Activated naive CD4-positive, alpha-beta T cell treated with anti-CD3 and anti-CD28 coated beads for 36 hours (primary cell): ENCODE measurements around the gene ZNF639. TPM values are rescaled to one million over a fixed set of nuclear protein-coding genes. Genes with fewer than 3 reads are reported as not detected.
"Not testable (repeated sequence)": the region's sequence is repeated elsewhere in the genome, so short reads cannot be mapped to it uniquely, and the experiment has no call there.

Experiments used
- CTCF ChIA-PET: fragments of 350-600 bp; sonication (Branson Sonifier 250); formaldehyde crosslinking; loops from one replicate; lab custom pipeline; 2021; ENCODE audit warnings: antibody characterized with exemption; lab: Charles Lee
- DNase-seq: peaks from one replicate; pipeline ENCODE4 v3.0.0-alpha.2; 2020
- H3K27ac Mint-ChIP-seq: one replicate; pipeline ENCODE4 v1.8.0; 2021; ENCODE audit warnings: mild to moderate bottlenecking, mixed read lengths
- H3K27me3 Mint-ChIP-seq: one replicate; pipeline ENCODE4 v1.8.0; 2021; ENCODE audit warnings: low read depth, mixed read lengths
- H3K36me3 Mint-ChIP-seq: one replicate; pipeline ENCODE4 v1.8.0; 2021; ENCODE audit warnings: low read depth, mixed read lengths
- H3K4me1 Mint-ChIP-seq: one replicate; pipeline ENCODE4 v1.8.0; 2021; ENCODE audit warnings: low read depth, mixed read lengths
- H3K4me3 Mint-ChIP-seq: one replicate; pipeline ENCODE4 v1.8.0; 2021; ENCODE audit warnings: mild to moderate bottlenecking, moderate library complexity, mixed read lengths
- H3K9me3 Mint-ChIP-seq: one replicate; pipeline ENCODE4 v1.8.0; 2021; ENCODE audit warnings: mixed read lengths
- intact Hi-C: fragments of 100-400 bp; cut with micrococcal nuclease; formaldehyde crosslinking; loops from one replicate; pipeline ENCODE4 v1.15.1; 2023
- total RNA-seq, 2 experiments: library from RNA; stranded (reverse); gene quantifications; one replicate each; pipeline ENCODE4 v1.2.3, GENCODE V29; 2021

The ZNF639 gene, protein sequence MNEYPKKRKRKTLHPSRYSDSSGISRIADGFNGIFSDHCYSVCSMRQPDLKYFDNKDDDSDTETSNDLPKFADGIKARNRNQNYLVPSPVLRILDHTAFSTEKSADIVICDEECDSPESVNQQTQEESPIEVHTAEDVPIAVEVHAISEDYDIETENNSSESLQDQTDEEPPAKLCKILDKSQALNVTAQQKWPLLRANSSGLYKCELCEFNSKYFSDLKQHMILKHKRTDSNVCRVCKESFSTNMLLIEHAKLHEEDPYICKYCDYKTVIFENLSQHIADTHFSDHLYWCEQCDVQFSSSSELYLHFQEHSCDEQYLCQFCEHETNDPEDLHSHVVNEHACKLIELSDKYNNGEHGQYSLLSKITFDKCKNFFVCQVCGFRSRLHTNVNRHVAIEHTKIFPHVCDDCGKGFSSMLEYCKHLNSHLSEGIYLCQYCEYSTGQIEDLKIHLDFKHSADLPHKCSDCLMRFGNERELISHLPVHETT
- 10 to 100 TPM; 23.3 to 26.0 TPM for total RNA-seq

DNA sequence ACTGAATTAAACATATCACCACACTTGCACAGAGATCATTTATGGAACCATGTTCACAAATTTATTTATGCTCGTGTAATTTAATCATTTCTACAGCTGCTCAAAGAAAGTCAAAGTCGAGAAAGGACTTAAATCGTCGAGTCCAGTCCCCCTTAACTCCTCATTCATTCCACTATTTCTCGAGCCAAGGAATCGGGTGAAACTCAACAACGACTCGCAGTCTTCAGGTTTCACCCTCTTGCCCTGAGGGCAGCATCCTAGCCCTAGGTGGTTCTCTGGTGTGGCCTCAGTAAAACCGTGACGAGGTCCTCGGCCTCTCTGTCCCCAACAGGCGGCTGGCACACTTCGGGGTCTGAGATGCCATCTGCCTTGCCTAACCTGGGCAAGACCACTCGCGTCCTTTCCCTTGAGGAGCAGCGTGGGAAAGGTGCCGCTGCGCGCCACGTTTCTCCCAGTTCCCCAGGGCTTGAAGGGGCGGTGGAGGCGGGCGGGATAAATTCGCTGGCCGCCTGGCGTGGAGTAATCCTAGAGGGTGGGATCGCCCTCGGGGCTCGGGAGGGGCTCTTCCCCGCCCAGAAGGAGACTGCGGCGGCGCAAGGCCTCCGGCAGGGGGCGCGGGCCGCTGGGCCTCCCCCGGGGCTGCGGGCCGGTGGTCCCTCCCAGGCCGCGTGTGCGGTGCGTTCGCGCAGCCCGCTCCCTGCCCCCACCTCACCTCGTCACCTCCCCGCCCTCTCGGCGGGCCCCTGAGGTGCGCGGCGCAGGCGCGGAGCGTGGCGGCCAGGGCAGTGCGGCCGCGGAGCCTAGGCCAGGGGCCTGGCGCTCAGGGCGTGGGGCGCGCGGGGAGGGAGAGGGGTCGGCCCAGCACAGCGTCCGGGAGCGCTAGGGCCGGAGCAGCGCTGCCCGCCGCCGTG is at the start of gene ZNF639:
TSS of gene ZNF639 (plus strand) at position 746 of the 911 bp plus-strand sequence. CDS start 5,263 bp downstream, outside the sequence.
- Mint-ChIP-seq H3K4me3 (peak within 1 kb of the TSS; percentile 89), H3K9me3 (no peaks in the 10 kb centered on the region), H3K27me3 (no peaks in the 10 kb centered on the region), H3K36me3 (peaks cover 16% of the 10 kb centered on the region), H3K27ac (peak within 1 kb of the TSS; percentile 93), H3K4me1 (peaks cover 26% of the 10 kb centered on the region)
- peak; percentile 78 for DNase-seq
- intact Hi-C loops, result loop anchor here (1.0 to 10.0 kb wide), 7 partner anchors 25 to 1592 kb away; partner anchors contain the start of genes FXR1, GNB4, MFN1 and MRPL47
- CTCF ChIA-PET, result interaction anchor here (0.9 to 2.3 kb wide), 12 partner anchors 12 to 319 kb away, joined by 3 to 14 read pairs (median 4); partner anchors contain the start of genes MRPL47, NDUFB5 and PIK3CA

DNA sequence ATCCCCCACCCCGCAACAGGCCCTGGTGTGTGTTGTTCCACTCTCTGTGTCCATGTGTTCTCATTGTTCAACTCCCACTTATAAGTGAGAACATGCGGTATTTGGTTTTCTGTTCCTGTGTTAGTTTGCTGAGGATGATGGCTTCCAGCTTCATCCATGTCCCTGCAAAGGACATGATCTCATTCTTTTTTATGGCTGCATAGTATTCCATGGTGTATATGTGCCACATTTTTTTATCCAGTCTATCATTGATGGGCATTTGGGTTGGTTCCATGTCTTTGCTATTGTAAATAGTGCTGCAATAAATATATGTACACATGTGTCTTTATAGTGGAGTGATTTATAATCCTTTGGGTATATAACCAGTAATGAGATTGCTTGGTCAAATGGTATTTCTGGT is 48.4 kb upstream of the ZNF639 start:
- H3K27ac Mint-ChIP-seq, DNase-seq, H3K9me3 Mint-ChIP-seq, intact Hi-C loops, H3K36me3 Mint-ChIP-seq, H3K4me1 Mint-ChIP-seq, H3K27me3 Mint-ChIP-seq, H3K4me3 Mint-ChIP-seq: not testable (repeated sequence)
- CTCF ChIA-PET, result interaction anchor here (0.6 to 1.1 kb wide), 2 partner anchors 27 to 127 kb away, joined by 3 to 5 read pairs; no protein-coding TSS in a partner anchor

DNA sequence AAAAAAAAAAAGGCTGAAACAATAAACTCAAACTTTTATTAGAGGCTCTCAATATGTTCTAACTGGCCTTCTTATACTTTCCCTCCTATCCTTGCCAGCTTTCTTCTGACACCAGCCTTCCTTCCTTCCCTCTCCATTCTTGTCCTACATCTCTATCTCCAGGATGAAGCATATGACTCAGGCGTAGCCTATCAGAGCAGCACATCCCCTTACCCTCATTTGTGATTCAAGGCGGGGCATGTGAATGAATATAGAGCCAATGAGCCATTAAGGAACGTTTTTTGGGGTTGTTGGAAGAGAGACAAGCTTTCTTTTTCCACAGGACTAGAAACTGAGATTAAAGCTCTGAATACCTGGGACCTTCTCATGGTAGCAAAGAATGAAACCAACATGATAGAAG is 46.8 kb upstream of the ZNF639 start:
- CTCF ChIA-PET, result interaction anchor here (1.1 kb wide), 1 partner anchor 171 kb away, joined by 3 read pairs; no protein-coding TSS in a partner anchor
- intact Hi-C loops, result no loop called here
- Mint-ChIP-seq H3K4me1 (no peaks in the 10 kb centered on the region), H3K9me3 (no peaks in the 10 kb centered on the region), H3K27ac (no peak overlapping the region), H3K4me3 (no peak overlapping the region), H3K36me3 (no peaks in the 10 kb centered on the region), H3K27me3 (peaks cover 8% of the 10 kb centered on the region)
- no peak for DNase-seq

DNA sequence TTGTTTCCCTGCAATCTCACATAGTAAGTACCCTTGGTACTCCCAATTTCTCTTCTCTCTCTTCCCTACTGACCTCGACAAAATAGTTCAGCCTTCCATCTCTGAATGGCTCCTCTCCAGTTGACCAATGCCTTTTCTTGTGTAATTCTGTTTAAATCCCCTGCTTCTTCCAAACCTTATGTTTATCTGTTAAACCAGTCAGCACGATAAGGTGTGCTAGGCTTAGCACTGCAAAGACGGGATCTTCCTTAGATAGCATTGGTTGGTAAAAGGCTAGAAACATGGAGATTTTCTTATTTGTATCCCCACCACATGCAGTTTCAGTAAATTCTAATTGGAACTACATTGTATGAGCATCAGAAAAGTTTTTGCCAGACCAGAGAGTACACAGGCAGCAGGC is 46.1 kb upstream of the ZNF639 start:
- no peak overlapping the region for H3K27ac Mint-ChIP-seq
- H3K27me3 Mint-ChIP-seq, result peaks cover 8% of the 10 kb centered on the region
- intact Hi-C loops, result no loop called here
- DNase-seq, result no peak
- no peaks in the 10 kb centered on the region for H3K9me3 Mint-ChIP-seq
- CTCF ChIA-PET, result interaction anchor here (1.1 kb wide), 1 partner anchor 172 kb away, joined by 3 read pairs; no protein-coding TSS in a partner anchor
- H3K36me3 Mint-ChIP-seq, result no peaks in the 10 kb centered on the region
- no peak overlapping the region for H3K4me3 Mint-ChIP-seq
- no peaks in the 10 kb centered on the region for H3K4me1 Mint-ChIP-seq

DNA sequence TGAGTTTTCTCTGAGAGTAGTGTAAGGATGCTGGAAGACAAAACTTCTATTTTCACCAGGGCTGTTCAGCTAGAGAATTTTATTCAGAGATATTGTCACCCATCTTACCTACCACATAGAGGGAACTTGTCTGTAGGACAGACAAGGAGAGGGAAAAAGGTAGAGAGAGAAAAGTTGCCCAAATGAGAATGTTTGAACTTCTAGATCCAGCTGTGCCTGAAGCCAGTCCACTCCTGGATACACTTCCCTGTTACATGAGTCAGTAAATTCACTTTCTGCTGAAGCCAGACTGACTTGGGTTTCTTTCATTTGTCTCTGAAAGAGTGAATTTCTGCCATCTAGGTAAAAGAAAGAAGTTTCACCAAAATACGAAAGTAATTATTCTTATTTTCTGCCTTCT is 44.7 kb upstream of the ZNF639 start:
- H3K9me3 Mint-ChIP-seq, result no peaks in the 10 kb centered on the region
- no peaks in the 10 kb centered on the region for H3K4me1 Mint-ChIP-seq
- CTCF ChIA-PET, result no interaction called here
- H3K27me3 Mint-ChIP-seq, result peaks cover 12% of the 10 kb centered on the region
- intact Hi-C loops, result no loop called here
- H3K27ac Mint-ChIP-seq, result no peak overlapping the region
- no peak for DNase-seq
- no peaks in the 10 kb centered on the region for H3K36me3 Mint-ChIP-seq
- H3K4me3 Mint-ChIP-seq, result no peak overlapping the region

DNA sequence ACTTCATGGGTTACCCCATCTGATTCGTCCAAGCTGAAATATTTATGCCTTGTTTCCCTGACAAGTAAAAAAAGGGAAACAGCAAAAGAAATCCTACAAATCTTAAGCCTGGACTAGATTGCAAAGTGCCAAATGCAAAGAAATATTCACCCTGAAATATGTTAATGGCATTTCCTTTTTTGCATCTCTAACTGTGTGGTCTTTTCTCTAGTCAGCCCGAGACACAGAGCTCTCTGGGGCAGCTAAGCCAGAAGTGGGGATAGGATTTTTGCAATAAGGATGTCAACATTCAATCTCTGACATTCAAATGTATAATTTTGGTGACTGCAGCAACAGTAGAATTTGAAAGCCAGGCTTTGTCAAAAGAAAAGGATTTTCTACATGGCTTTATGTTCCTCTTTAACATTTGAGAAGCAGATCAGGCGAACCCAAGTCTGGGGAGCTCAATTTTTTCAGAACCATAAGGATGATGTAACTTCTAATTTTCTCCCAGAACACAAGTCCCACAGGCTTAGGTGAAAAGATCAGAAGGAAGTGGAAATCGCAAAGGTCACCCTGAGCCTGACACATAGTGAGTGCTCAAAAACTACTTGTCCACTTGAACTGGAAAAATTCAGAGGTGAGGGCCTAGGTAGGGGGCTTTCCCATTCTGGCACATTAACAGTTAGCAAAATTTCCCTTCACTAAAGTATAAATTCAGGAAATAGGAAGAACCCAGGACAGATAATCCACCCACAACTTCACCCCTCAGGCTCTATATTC is 43.7 kb upstream of the ZNF639 start:
- Mint-ChIP-seq H3K9me3 (no peaks in the 10 kb centered on the region), H3K27ac (no peak overlapping the region), H3K27me3 (peaks cover 12% of the 10 kb centered on the region), H3K4me1 (no peaks in the 10 kb centered on the region), H3K4me3 (no peak overlapping the region), H3K36me3 (no peaks in the 10 kb centered on the region)
- no peak for DNase-seq
- CTCF ChIA-PET, result interaction anchor here (0.5 kb wide), 1 partner anchor 137 kb away, joined by 3 read pairs; no protein-coding TSS in a partner anchor
- intact Hi-C loops, result no loop called here

DNA sequence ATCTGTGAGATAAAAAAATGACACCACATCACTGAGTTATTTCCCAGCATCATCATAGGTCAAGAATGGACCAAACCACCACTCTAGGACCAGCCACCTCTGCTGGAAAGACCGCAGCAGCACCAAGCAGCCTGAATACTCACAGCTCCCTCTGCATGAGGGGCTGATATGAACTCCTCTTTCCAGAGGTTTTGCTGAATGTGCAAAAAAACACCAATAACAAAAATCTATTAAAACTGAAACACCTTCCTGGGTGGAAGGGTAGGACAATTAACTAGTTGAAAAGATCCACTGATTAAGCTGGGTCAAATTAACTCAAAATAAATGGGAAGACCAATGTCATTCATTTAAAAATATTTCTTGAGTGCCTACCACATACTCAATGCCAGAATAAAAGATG is 43.0 kb upstream of the ZNF639 start:
- H3K4me3 Mint-ChIP-seq, result no peak overlapping the region
- CTCF ChIA-PET, result interaction anchor here (0.5 kb wide), 1 partner anchor 137 kb away, joined by 3 read pairs; no protein-coding TSS in a partner anchor
- H3K27ac Mint-ChIP-seq, result no peak overlapping the region
- H3K9me3 Mint-ChIP-seq, result no peaks in the 10 kb centered on the region
- no peaks in the 10 kb centered on the region for H3K36me3 Mint-ChIP-seq
- intact Hi-C loops, result no loop called here
- H3K4me1 Mint-ChIP-seq, result no peaks in the 10 kb centered on the region
- DNase-seq, result no peak
- peaks cover 12% of the 10 kb centered on the region for H3K27me3 Mint-ChIP-seq

DNA sequence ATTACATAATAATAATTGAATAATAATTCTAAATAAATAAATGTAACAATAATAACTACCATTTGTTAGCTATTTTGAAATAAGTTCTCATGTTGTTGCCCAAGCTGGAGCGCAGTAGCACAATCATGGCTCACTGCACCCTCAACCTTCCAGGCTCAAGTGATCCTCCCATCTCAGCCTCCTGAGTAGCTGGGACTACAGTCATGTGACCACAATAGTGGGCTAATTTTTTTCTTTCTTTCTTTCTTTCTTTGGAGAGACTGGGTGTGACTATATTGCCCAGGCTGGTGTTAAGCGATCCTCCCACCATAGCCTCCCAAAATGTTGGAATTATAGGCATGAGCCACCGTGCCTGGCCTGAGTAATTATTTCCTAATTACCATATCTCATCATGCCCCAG is 41.0 kb upstream of the ZNF639 start:
- Mint-ChIP-seq H3K4me3 (no peak overlapping the region), H3K36me3 (no peaks in the 10 kb centered on the region), H3K27me3 (peaks cover 12% of the 10 kb centered on the region), H3K27ac (no peak overlapping the region), H3K9me3 (no peaks in the 10 kb centered on the region), H3K4me1 (no peaks in the 10 kb centered on the region)
- CTCF ChIA-PET, result no interaction called here
- intact Hi-C loops, result no loop called here
- no peak for DNase-seq

DNA sequence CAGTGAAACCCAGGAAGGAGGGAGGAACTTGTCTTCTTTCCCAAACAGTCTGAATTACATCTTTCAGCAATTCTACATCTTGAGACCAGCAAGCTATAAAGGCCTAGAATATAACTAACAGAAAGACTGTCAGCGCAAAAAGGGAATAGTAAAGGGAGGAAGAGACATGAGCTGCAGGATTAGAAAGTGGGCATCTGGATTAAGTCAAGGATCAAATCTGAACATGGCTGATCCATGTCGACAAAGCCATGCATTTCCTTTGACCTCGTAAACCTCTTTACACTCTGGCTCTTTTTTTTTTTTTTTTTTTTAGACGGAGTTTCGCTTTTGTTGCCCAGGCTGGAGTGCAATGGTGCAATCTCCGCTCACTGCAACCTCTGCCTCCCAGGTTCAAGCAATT is 36.5 kb upstream of the ZNF639 start:
- H3K36me3 Mint-ChIP-seq, result no peaks in the 10 kb centered on the region
- H3K4me3 Mint-ChIP-seq, result no peak overlapping the region
- no peak for DNase-seq
- H3K4me1 Mint-ChIP-seq, result no peaks in the 10 kb centered on the region
- H3K27me3 Mint-ChIP-seq, result peaks cover 4% of the 10 kb centered on the region
- intact Hi-C loops, result no loop called here
- no peak overlapping the region for H3K27ac Mint-ChIP-seq
- H3K9me3 Mint-ChIP-seq, result no peaks in the 10 kb centered on the region
- CTCF ChIA-PET, result no interaction called here

DNA sequence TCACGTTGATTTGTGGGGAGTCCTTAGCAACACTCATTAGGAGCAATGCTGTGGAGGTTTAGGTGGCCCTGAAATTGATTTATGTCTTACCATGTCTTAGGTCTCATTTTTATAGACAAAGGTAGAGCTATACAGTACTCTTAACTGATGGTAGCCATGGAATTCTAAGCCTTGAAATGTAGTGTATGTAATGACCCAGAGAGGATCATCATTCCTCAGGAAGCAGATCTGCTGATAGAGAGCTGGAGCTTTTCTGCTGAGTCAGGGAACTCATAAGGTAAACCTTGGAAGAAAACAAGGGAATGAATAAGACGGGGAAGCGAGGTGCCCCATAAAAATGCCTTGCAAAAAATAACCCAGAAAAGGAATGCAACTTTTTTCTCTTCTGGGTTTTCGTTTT is 34.0 kb upstream of the ZNF639 start:
- H3K27ac Mint-ChIP-seq, result no peak overlapping the region
- H3K27me3 Mint-ChIP-seq, result peaks cover 2% of the 10 kb centered on the region
- CTCF ChIA-PET, result interaction anchor here (0.7 kb wide), 1 partner anchor 17 kb away, joined by 3 read pairs; no protein-coding TSS in a partner anchor
- H3K9me3 Mint-ChIP-seq, result no peaks in the 10 kb centered on the region
- no peak for DNase-seq
- H3K4me1 Mint-ChIP-seq, result no peaks in the 10 kb centered on the region
- no peaks in the 10 kb centered on the region for H3K36me3 Mint-ChIP-seq
- H3K4me3 Mint-ChIP-seq, result no peak overlapping the region
- intact Hi-C loops, result no loop called here

DNA sequence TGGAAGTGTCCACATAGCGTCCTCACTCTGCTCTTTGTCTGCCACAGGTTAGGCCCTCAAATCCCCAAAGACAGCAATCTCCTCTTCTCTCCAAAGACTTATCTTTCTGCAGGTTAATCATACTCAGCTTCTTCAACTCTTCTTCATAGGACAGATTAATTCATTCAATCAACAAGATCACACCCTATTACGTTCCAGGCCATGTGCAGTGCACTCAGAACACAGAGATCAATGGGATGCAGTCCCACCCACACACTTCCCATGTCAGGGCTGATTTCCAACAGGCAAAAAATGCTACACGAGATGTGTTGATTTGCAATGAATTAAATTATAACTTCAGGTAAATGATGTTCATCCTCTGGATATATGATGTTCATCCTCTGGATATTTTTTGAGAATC is 33.5 kb upstream of the ZNF639 start:
- no peak for DNase-seq
- H3K27me3 Mint-ChIP-seq, result peaks cover 2% of the 10 kb centered on the region
- no peak overlapping the region for H3K4me3 Mint-ChIP-seq
- no peaks in the 10 kb centered on the region for H3K9me3 Mint-ChIP-seq
- intact Hi-C loops, result no loop called here
- no peak overlapping the region for H3K27ac Mint-ChIP-seq
- H3K4me1 Mint-ChIP-seq, result no peaks in the 10 kb centered on the region
- no peaks in the 10 kb centered on the region for H3K36me3 Mint-ChIP-seq
- CTCF ChIA-PET, result interaction anchor here (0.6 kb wide), 1 partner anchor 81 kb away, joined by 3 read pairs; no protein-coding TSS in a partner anchor
